Stimulated activated CD4-positive, alpha-beta T cell treated with anti-CD3 and anti-CD28 coated beads, Interleukin-12 subunit alpha, Interleukin-12 subunit beta, amount 100 ng/mL, for 48 hours (primary cell): ENCODE results near the gene PHRF1.
A peak's percentile ranks its signal among the peaks of the same experiment; 100 is the strongest.

Source experiments
- DNase-seq, 3 donors: peaks; one replicate each; pipeline ENCODE4 v3.0.0-alpha.2; 2020; ENCODE audit warnings: low read depth in 2 of 3, low spot score in 1 of 3

PHRF1 gene

GRCh38 chr11:575996-576768 is at the start of gene PHRF1:
PHRF1 (plus strand) TSS chr11:576470; CDS start chr11:581513, 5,043 bp downstream.
- DNase-seq = peak; percentile 86 to 94 (median 91)

- no peak for DNase-seq
Measured at GRCh38 chr11:528166-528814, 48.0 kb upstream of the PHRF1 start.

DNA sequence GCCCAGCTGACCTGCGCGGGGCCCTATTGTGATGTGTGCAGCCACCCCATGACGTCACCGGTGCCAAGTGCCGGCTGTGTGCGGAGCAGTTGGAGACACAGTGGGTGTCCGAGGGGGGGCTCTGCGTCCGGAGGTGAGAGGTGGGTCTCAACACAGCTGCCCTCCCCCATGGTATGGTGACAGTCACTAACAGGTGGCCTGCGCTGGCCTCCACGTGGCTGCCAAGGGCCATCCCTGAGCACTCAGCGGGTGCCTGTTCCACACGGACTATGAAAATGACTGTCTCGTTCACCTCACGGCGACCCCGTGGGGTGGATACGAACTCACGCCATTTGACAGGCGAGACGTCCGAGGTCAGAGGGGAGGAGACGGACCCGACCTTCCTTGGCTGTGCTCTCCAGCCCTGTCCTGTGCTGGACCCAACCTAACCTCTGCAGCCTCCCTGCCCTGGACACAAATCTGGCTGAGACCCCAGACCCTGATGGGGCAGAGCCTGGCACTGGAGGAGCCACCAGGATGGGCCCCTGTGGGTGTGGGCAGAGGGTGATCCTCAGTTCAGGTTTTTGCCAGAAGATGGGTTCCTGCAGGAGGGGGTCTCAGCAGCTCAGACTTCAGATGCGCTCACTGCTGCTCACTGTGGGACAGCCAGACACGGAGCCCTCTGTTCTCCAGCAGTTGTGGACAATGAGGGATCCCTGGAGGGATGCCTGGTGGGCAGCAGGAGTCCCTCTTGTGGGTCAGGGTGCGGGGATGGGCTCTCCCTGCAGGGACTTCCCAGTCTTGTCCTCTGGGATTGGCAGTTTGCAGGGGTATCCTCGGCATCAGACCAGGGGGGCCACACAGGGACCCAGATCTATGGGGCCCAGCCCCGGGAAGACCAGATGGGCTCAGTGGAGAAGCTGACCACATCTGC is 47.2 kb upstream of the PHRF1 start:
- DNase-seq = no peak

DNA sequence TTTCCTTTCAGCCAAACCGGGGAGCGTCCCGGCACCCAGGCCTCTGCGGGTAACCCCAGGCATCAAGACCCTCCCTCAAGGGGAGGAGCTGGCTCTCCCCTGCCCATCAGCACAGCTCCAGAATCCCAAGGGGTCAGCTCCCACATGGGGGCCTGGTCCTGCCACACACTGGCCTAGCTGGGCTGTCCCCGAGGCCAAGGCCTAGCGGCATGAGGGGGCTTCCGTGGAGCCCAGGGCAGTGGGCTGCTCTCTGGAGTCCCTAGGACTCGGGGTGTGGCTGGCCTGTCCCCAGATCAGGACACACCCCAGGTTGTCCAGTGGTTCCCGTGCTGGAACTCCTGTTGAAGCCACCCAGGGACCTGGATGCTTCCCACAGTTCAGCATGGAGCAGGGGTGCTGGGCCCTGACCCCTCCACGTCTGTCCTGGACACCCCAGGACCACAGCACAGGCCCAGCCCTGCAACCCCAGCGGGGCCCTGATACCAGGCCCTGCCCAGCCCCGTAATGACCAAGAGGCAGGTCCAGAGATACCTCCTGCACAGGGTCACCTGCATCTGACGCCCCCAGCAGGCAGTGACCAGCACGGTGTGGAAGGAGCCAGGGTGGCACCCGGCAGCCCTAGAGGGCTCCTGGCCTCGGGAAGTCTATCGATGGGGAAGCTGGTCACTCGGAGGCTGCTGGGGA is 46.4 kb upstream of the PHRF1 start:
- no peak for DNase-seq

- DNase-seq = no peak
Measured at GRCh38 chr11:530960-531831, 45.1 kb upstream of the PHRF1 start.

DNA sequence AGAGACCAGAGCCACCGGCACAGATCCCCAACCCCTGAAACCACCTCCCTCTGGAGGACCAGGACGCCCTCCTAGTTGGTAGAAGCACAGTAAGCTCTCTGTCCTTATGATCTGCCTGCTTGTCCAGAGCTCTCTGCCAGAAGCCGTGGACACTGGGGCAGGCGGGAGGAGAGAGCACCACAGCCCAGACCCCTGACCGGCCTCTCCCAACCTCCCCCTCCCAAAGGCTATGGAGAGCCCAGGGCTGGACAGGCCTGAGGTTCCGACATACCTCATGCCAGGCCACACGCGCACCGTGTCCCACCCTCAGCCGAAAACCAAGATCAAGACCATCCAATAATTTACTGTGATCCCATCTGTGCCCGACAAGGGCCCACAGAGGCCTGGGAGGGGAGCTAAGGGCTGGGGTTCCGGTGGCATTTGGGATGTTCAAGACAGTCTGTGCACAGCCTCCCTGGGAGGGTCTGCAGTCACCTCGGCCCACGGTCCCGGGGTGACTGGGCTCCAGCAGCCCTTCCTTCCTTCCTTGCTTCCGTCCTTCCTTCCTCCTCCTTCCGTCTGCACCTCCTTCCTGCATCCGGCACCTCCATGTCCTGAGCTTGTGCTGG is 44.2 kb upstream of the PHRF1 start:
- DNase-seq = no peak

GRCh38 chr11:532527-532985 is 43.7 kb upstream of the PHRF1 start:
- no peak for DNase-seq

GRCh38 chr11:532986-533585 is 43.2 kb upstream of the PHRF1 start:
- no peak for DNase-seq

- no peak for DNase-seq
Measured at GRCh38 chr11:533586-534395, 42.5 kb upstream of the PHRF1 start.

DNA sequence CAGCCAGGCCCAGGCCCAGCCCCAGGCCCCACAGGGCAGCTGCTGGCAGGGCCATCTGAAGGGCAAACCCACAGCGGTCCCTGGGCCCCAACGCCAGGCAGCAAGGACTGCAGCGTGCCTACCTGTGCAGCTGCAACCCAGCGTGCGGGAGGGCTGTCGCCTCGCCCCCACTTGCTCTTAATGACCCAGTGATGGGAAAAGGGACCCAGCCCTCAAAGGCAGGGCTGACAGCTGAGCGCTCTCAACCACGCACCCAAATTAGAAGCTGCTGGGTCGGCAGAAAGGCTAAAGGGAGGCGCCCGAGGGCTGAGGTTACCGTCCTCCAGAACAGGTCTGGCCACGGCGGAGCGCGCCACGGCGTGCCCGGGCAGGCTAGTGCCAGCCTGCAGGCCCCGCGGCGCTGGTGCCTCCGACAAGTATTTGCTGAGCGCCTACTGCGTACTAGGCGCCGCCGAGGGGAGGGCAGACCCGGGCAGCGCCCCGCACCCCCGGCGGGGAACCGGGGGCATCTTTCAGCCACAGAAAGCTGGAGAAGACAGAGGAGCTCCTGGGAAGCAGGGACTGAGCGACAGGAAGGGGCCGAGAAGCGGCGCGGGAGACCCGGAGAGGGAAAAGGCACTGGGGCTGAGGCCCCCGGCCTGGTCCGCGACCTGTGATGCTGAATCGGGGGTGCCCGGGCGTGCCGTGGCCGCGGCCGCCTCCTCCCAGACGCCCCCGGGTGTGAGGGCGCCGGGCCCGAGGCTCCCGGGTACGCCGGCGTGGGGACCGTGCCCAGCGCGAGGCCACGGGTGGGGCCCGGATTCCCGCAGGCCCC is 41.7 kb upstream of the PHRF1 start:
- no peak for DNase-seq

DNA sequence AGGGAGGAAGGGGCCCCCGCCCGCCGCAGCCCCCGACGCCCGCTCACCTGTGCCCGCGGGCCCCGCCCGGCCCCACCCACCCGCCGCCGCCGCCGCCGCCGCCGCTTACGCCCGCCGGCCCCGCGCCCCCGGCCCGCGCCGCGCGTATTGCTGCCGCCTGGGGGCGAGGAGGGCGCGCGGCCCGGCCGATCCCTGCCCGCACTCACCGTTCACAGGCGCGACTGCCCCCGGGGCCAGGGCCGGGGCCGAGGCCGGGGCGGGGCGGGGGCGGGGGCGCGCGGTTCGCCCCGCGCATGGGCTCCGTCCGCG is 41.1 kb upstream of the PHRF1 start:
- no peak for DNase-seq

GRCh38 chr11:535519-536454 is 40.5 kb upstream of the PHRF1 start, which contains the start of gene HRAS:
HRAS (minus strand) TSS chr11:535576.
- DNase-seq = peak; percentile 87 to 94 (median 90)

- peak; percentile 77 to 85 (median 80) for DNase-seq
Measured at GRCh38 chr11:536841-537621, 39.2 kb upstream of the PHRF1 start, which contains the start of gene LRRC56. LRRC56 (plus strand) TSS chr11:537527; CDS start chr11:540685, 3,158 bp downstream.

DNA sequence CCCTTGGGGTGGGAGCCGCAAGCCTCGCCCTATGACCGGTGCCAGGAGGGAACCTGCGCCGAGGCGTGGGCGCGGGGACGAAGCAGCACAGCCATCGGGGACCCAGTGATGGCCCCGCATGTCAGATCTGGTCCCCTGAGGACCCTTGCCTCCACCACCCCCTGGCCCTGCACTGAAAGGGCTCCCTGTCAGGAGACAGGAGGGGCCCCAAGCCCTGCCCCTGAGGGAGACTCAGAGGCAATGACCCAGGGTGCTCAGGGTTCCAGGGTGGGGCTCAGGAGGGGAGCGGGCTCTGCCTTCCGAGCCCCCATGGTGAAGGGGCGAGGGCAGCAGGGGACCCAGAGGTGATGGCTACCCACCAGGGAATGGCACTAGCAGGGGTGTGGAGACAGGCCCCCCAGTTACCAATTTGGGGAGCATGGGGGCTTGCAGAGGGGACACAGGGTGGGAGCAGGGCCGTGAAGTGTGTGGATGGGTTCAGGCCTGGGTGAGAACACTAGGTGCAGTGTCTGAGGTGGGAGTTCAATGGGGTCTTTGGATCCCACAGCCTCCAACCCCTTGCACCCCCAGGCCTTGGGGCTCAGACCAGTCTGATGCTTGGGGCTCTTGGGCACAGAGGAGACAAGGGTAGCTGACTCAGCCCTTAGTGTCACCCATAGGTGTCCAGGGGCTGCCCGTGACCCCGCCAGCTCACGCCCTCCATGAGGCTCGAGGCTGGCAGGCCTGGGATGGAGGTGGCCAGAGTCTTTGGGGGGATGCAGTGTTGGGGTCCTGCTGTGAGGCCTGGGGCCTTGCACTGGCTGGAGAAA is 38.4 kb upstream of the PHRF1 start:
- DNase-seq = no peak
